Measurements from ENCODE around the gene ANAPC10.
"Not testable (repeated sequence)": the region's sequence is repeated elsewhere in the genome, so short reads cannot be mapped to it uniquely, and the experiment has no call there.

Gene ANAPC10

DNA sequence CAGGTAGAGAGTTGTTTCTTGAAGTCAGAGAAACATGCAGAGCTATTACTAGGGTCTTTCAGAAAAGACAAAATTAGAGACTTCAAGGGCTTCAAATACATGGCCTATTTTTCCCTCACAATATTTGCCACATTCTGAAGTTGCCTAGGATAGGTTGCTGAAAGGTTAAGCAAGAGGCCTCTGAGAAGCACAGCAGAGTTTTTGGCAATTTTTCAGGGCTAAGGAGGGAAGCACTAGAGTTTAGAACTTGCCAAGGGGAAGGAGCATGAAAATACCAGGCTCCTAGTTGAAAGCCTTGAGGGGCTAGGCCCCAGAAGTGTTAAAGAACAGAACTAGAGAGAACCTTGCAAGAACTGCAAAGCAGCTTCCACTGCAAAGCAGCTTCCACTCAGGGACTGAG is 86.4 kb downstream of the ANAPC10 start:
- peak in 1 of 58 donors; percentile 1 for DNase-seq

DNA sequence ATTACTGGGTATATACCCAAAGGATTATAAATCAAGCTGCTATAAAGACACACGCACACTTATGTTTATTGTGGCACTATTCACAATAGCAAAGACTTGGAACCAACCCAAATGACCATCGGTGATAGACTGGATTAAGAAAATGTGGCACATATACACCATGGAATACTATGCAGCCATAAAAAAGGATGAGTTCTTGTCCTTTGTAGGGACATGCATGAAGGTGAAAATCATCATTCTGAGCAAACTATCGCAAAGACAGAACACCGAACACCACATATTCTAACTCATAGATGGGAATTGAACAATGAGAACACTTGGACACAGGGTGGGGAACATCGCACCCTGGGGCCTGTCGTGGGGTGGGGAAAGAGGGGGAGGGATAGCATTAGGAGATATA is 87.7 kb downstream of the ANAPC10 start:
- DNase-seq = not testable (repeated sequence)

DNA sequence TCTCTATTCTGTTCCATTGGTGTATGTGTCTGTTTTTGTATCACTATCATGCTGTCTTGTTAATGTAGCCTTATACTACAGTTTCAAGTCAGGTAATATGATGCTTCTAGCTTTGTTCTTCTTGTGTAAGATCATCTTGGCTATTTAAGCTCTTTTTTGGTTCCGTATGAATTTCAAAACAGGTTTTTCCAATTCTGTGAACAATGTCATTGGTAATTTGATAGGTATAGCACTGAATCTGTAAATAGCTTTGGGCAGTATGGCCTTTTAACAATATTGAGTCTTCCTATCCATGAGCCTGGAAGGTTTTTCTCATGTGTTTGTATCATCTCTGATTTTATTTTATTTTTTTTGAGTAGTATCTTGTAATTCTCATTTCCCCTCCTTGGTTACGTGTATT is 94.3 kb downstream of the ANAPC10 start:
- DNase-seq = no peak

DNA sequence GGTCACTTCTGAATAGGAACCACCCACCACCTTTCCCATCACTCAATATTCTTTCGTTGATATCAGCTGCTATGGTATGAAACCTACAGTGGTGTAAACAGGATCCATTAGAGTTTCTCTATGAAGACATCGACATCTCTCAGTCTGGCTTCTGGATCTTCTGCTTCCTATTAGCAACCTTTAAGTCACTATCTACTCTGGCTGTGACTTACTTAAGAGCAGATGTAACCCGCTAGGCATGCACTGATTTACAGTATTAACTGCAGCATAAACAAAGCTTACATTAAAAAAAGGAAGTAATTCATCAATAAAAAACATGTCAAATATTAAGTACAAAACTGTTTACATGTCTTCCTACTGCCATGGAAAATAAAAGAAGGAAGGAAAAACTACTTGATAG is 96.4 kb downstream of the ANAPC10 start:
- DNase-seq = no peak

DNA sequence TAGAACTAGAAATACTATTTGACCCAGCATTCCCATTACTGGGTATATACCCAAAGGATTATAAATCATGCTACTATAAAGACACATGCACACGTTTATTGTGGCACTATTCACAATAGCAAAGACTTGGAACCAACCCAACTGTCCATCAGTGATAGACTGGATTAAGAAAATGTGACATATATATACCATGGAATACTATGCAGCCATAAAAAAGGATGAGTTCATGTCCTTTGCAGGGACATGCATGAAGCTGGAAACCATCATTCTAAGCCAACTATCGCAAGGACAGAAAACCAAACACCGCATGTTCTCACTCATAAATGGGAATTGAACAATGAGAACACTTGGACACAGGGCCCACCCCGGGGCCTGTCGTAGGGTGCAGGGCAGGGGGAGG is 97.3 kb downstream of the ANAPC10 start:
- not testable (repeated sequence) for DNase-seq

DNA sequence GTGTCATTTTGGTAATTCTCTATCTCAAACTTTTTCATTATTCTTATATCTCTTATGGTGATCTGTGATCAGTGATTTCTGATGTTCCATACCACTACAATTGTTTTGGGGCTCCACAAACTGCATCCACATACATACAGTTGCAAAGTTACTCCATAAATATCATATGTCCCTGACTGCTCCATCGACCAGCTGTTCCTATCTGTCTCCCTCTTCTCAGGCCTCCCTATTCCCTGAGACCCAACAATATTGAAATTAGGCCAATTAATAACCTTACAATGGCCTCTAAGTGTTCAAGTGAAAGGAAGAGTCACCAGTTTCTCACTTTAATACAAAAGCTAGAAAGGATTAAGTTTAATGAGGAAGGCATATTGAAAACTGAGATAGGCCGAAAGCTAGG is 108.7 kb downstream of the ANAPC10 start:
- no peak for DNase-seq

DNA sequence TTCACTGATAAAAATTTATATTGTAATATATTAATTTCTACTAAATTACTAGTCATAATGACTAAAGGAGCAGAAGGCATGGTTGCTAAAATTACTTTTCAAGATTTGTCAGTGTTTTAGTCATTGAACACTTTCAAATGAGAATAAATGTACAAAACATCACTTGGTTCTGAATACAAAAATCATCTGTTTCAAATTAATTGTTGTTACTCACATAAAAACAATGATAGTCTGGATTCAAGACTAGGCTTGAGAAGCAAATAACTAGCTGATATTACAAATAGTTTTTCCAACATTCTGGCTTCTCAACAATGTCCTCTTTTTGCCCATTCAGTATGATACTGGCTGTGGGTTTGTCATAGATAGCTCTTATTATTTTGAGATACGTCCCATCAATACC is 112.5 kb downstream of the ANAPC10 start:
- no peak for DNase-seq

DNA sequence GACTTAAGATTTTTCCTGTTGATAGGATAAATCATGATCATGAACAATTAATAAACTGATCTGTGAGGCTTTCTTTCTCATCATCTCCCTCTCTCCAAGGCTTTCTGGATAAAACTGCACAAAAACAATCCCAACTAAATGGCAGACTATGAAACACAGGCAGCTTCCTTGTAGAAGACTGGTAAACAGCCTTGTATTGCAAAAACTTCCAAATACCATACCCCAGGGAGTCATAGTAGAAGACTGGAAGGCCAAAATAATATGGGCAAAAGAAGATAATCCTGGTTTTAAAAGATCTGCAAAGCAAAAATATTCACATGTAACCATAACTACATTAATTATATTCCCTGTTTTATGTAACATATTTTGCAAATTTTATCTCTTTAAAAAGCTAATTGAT is 113.0 kb downstream of the ANAPC10 start:
- no peak for DNase-seq

DNA sequence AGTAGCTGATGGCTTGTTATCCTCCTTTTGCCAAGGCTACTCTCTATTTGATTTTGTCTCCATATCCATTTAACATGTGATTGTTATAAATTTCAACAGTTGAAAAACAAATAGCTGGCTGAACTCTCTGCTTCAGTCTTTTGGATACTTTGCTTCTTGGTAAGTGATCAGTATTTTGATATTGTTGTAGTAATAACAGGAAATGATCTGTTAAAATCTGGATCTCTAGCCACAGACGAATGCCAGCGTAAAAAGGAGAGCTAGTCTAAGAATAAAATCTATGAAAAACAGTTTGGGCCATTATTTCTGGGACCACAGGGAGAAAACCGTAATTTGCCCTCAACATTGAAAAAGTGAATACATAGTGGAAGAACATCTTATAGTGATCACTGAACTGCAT is 113.8 kb downstream of the ANAPC10 start:
- no peak for DNase-seq

DNA sequence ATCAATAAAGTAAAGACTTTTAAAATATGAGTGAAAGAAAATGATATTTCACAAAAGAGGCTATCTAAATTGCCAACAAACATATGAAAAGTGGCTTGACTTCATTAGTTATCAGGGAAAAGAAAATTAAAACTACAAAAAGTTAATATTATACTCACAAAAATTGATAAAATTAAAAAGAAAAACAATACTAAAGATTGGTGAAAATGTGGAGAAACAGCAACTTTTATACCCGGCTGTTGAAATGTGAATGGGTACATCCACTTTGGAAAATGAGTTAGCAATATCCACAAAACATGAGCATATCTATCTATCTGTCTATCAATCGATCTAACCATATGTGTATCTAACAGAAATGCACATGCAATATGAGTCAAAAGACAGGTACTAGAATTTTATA is 122.3 kb downstream of the ANAPC10 start:
- DNase-seq = no peak

DNA sequence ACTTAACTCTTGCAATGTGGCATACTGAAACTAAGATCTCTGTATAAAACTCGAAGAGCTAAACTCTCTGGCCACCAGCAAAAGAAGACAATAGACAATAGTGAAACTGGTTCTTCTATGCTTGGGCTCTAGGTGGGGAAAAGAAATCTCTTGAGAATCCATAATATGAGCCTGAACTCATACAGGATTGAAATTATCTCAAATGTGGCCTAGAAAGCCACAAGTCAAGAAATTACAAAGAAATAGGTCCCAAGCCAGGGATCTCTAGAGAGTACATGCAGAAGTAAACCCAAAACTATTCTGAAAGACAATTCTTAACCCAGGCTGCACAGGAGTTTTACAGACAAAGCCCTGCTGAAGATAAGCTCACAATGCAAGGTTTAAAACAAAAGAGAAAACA is 127.4 kb downstream of the ANAPC10 start:
- DNase-seq = no peak

DNA sequence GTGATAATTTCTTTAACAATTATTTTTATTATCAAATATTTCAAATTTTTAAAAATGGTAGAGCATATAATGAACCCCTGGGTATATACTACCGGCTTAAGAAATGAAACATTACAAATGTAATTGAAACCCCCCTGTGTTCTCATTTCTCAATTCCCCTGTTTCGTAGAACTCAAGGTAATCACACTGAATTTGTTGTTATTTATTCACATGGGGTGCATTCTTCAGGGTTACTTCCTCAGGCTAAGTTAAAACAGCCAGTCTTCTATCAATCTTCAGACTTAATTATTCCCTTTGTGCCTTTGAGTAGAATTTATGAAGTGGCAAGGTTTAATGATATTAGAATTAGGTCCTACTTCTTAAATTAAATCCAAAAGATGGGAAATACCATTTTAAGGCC is 128.2 kb downstream of the ANAPC10 start:
- DNase-seq = no peak

DNA sequence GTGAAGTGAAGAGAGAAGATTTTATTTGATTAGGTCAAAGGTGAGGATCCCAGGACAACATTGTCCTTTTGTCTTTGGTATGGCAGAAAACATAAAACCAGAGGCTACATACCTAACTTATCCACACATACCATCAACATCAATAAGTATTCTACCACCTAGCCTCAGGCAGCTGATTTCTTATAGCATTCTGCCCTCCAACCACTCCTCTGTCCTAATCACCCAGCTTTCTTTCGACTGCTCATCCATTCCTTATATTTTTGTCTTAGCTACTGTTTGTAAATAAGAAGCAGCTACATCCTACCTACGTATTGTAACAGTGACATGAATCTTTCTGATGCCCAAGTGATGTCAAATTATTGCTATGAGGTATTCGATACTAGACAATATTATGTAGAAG is 129.4 kb downstream of the ANAPC10 start:
- DNase-seq = no peak

DNA sequence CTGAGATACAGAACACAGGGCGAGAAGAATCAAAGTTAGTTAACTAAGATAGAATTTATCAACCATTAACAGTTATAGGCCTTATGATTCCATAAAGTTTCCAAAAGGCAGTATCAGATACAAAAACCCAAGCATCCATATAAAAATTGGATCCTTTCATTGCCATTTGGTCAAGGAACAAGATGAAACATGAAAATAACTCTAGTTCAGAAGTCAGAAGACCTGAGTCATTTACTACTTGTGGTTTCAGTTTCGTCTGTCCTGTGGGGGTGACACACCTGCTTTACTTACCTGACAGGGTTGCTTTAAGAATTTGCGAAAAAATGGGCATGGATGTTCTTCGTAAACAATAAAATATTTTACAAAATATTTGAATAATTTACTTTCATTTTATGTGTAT is 130.8 kb downstream of the ANAPC10 start:
- DNase-seq = no peak

DNA sequence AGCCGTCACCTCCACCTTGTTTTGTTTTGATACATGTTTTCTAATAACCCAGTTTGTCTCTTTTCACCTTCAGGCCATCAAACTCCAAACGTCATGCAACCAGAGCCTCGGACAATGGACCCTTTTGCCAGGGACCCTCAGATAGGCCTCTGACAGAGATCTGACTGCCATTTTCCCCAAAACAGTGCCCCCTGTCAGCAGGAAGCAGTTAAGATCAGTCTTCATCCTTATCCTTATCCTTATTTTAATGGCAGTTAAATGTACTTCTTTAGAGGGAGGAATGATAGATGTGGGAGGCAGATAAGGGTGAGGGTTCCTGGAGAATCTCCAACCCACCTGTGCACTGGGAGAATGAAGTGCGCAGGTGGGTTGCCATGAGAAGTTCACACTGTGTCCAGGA is 135.7 kb downstream of the ANAPC10 start:
- no peak for DNase-seq

DNA sequence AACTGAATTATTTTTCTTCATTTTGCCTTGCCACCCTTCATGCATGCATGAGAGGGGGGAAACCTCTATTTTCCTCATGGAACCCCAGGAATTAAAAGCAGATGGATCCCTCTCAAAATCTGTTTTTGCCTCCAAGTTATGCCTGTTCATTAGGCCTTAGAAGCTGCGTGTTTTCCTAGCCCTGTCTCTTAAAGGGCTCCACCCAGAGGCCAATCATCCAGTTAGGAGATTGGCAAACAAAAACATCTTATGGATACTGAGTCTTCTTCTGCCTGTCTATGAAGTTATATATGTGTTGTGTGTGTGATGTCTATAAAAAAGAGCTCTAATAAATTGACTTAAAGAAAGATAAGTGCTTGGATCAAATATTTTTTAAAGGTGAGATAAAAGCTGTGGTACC is 142.9 kb downstream of the ANAPC10 start:
- DNase-seq = no peak

DNA sequence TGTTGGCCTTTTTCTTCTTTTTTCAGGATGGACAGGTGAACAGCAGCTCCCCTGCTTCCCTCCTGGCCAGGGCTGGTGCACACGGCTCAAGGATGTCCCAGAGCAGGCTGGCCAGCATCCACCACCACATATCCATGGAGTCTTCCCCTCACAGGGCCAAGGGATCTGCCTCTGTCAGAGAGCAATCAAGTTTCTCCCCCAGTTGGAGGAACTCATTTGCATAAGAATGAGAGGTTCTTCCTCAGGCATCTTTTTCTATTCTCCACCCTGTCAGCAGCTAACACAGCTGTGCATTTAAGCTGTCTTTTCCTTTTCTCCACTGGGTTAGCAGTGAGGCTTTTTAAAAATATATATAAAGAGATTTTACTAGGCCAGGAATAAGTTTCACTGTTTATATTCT is 143.8 kb downstream of the ANAPC10 start:
- no peak for DNase-seq

DNA sequence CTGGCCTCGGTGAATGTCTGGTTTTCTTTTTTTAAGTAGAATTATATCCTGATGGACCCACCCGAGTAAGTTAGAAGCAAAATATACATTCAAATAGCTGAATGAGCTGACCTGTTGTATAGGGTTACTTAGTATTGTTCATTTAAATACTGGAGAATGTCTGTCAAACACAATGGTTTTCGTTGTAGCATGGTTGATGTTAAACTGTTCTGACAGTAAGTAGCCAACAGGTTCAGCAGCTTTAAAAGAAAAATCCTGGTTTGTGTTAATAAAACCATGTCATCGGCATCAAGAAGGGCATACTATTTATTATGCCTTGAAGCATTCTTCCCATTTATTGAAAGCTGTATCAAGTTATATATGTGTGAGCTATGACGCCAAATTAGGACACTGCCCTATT is 149.6 kb downstream of the ANAPC10 start:
- no peak for DNase-seq

DNA sequence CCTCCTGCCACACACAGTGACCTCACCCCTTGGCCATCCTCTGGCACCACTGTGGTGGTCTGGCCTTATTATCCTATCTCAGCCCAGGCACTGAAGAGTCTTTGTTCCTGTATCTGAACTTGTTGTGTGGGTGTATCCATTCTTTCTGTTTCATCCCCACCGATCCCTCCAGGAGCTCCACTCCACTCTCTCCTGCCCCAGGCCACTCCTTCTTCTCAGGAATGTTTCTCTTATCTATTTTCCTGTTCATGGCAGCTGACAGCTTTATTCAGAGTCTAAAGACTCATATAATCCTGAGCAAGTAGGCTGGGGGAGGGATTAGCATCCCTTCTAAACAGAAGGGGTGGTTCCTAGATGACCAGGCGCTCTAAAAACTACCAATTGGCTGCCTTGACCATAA is 150.0 kb downstream of the ANAPC10 start:
- DNase-seq = no peak

Data from anterior cingulate cortex (tissue), 58 donors.